OCI-LY7 (cell line): ENCODE results near the gene FBH1. TPM values are rescaled to one million over a fixed set of nuclear protein-coding genes. Genes with fewer than 3 reads are reported as not detected.

ENCODE experiments used
- BruUV-seq: library from RNA; stranded (reverse); fragments of 400-500 nt; replicated peaks from 2 replicates; lab custom pipeline; 2021; lab: Mats Ljungman, UMichigan
- CTCF ChIA-PET: fragments of 300-600 bp; sonication (Branson Sonifier 250); formaldehyde crosslinking; loops from one replicate; lab custom pipeline; 2022; ENCODE audit warnings: antibody characterized with exemption; ENCODE audit not compliant: unreplicated experiment; lab: Charles Lee
- POLR2A ChIA-PET: fragments of 300-600 bp; sonication (Branson Sonifier 250); formaldehyde crosslinking; loops from one replicate; lab custom pipeline; 2022; ENCODE audit warnings: antibody characterized with exemption; lab: Charles Lee
- DNase-seq: peaks from one replicate; pipeline ENCODE4 v3.0.0-alpha.2; 2015; ENCODE audit warnings: low spot score
- H2AFZ ChIP-seq: fragments of 200-600 bp; sonication (generic), shearing (Covaris generic); 2 replicates; pipeline ENCODE4 v1.6.1; 2014; ENCODE audit warnings: mild to moderate bottlenecking, antibody characterized with exemption, low read length, moderate library complexity
- H3K27ac ChIP-seq: fragments of 200-600 bp; sonication (generic); 2 replicates; pipeline ENCODE4 v1.5.1; 2014; ENCODE audit warnings: mixed run types, low read depth, mild to moderate bottlenecking, moderate library complexity, low read length, inconsistent platforms; ENCODE audit not compliant: poor library complexity, severe bottlenecking
- H3K36me3 ChIP-seq: fragments of 200-600 bp; sonication (generic); 2 replicates; pipeline ENCODE4 v1.6.1; 2014; ENCODE audit warnings: mild to moderate bottlenecking, antibody characterized with exemption, low read length, moderate library complexity, mixed read lengths; ENCODE audit not compliant: insufficient read depth
- H3K4me1 ChIP-seq: fragments of 200-600 bp; sonication (generic); 2 replicates; pipeline ENCODE4 v1.5.1; 2014; ENCODE audit warnings: mild to moderate bottlenecking, low read length; ENCODE audit not compliant: insufficient read depth, poor library complexity, severe bottlenecking
- H3K4me2 ChIP-seq: fragments of 200-600 bp; sonication (generic); 2 replicates; pipeline ENCODE4 v1.6.1; 2014; ENCODE audit warnings: mild to moderate bottlenecking, low read length
- H3K4me3 ChIP-seq: fragments of 200-600 bp; sonication (generic); 2 replicates; pipeline ENCODE4 v1.5.1; 2014; ENCODE audit warnings: mild to moderate bottlenecking, low read depth, low read length; ENCODE audit not compliant: poor library complexity, severe bottlenecking
- H3K79me2 ChIP-seq: fragments of 200-600 bp; sonication (generic); 2 replicates; pipeline ENCODE4 v1.6.1; 2016; ENCODE audit warnings: low read depth, mild to moderate bottlenecking, low read length, moderate library complexity, mixed read lengths; ENCODE audit not compliant: insufficient read depth
- H3K9me2 ChIP-seq: fragments of 200-600 bp; sonication (generic); 2 replicates; pipeline ENCODE4 v1.6.1; 2016; ENCODE audit warnings: mild to moderate bottlenecking, low read length, mixed read lengths; ENCODE audit not compliant: insufficient read depth
- H3K9me3 ChIP-seq: fragments of 200-600 bp; sonication (generic); 2 replicates; pipeline ENCODE4 v1.6.1; 2014; ENCODE audit warnings: mild to moderate bottlenecking, mixed run types, low read length, mixed read lengths
- H4K20me1 ChIP-seq: fragments of 200-600 bp; sonication (generic); 2 replicates; pipeline ENCODE4 v1.6.1; 2014; ENCODE audit warnings: mild to moderate bottlenecking, antibody characterized with exemption, low read length, moderate library complexity, mixed read lengths; ENCODE audit not compliant: insufficient read depth
- CTCF ChIP-seq: fragments of 200-600 bp; sonication (generic); conservative IDR thresholded peaks from 2 replicates; pipeline ENCODE4 v1.5.1; 2014; ENCODE audit warnings: mild to moderate bottlenecking, antibody characterized with exemption, low read length, moderate library complexity, mixed read lengths
- EZH2phosphoT487 ChIP-seq: fragments of 200-600 bp; sonication (generic); IDR thresholded peaks from 2 replicates; pipeline ENCODE4 v1.6.1; 2018; ENCODE audit warnings: low read depth, borderline replicate concordance, mild to moderate bottlenecking, mixed run types, antibody characterized with exemption, low read length, moderate library complexity, mixed read lengths
- intact Hi-C: fragments of 100-400 bp; cut with micrococcal nuclease; formaldehyde crosslinking; loops from one replicate; pipeline ENCODE4 v1.10.0; 2022; ENCODE audit not compliant: unreplicated experiment
- total RNA-seq, 2 experiments: library from RNA; depleted of rRNA in 1 of 2; stranded (reverse); fragments of >200 nt in 1 of 2; shearing (Covaris generic) in 1 of 2; gene quantifications; 2 replicates each; pipeline ENCODE4 v1.2.3, GENCODE V29; 2014 to 2022

The FBH1 gene
- total RNA-seq, 2 experiments from 2014 or later = 58.1 to 65.6 TPM

DNA sequence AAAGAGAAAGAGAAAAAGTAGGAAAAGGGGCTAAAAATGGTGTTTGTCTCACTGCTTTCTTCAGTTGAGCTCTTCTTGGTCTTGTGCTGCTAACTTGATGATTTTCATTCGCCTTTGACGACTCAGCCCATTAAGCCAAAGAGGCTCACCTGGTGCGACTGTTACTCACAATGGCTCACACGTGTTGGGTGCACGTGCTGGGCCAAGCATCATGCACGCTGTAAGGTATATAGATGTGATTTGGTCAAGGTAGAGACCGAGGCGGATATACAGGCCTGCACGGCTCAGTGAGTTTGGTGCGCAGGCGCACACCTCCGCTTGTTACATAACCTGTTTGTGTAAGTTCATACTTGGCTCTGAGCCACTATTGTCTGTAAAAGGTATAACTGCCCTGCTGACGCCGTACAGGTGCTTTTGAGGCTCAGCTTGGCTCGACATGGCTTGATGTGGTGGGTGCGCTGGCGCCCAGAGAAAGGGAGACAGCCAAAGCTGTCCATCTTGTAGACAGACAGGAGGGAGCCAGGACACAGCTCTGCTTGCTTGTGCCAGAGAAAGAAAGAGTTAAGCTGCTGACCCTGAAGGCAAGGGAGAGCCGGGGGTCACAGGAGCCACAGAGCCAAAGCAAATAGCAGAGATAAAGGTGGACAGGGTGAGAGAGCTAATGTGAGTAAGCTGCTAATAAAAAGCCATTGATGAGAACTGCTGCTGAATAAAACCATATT, 33.9 kb upstream of the FBH1 start:
- CTCF ChIA-PET = no interaction called here
- DNase-seq = no peak
- no peaks in the 10 kb centered on the region for H3K79me2 ChIP-seq
- no peaks in the 10 kb centered on the region for H3K9me3 ChIP-seq
- no peaks in the 10 kb centered on the region for H4K20me1 ChIP-seq
- H3K4me2 ChIP-seq = no peak overlapping the region
- no TSS peak for BruUV-seq
- peaks cover 30% of the 10 kb centered on the region for H3K4me1 ChIP-seq
- TF ChIP-seq EZH2phosphoT487 = no peak
- TF ChIP-seq CTCF = no peak
- POLR2A ChIA-PET = interaction anchor here (0.6 to 5.3 kb wide), 4 partner anchors 13 to 87 kb away, joined by 3 to 40 read pairs (median 4); no protein-coding TSS in a partner anchor
- intact Hi-C loops = no loop called here
- no peak overlapping the region for H2AFZ ChIP-seq
- H3K9me2 ChIP-seq = no peaks in the 10 kb centered on the region
- no peak overlapping the region for H3K4me3 ChIP-seq
- H3K27ac ChIP-seq = no peak overlapping the region
- no peaks in the 10 kb centered on the region for H3K36me3 ChIP-seq

DNA sequence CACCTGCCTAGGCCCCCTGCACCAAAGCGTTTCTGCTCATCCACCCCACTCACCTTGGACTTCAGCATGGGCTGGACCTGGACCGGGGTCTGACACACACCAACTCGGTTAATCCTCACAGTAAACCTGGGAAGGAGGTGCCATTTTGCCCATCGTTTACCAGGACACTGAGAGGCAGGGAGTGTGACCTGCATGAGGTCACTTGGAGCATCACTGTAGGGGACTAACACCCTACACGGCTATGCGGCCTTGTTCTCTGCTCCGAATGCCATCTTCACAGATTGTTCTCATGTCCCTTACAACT, 33.4 kb upstream of the FBH1 start:
- H3K9me3 ChIP-seq = no peaks in the 10 kb centered on the region
- no peaks in the 10 kb centered on the region for H3K79me2 ChIP-seq
- no peak overlapping the region for H3K4me2 ChIP-seq
- H2AFZ ChIP-seq = no peak overlapping the region
- no peak for DNase-seq
- H3K36me3 ChIP-seq = no peaks in the 10 kb centered on the region
- H3K9me2 ChIP-seq = no peaks in the 10 kb centered on the region
- POLR2A ChIA-PET = interaction anchor here (1.1 to 5.3 kb wide), 4 partner anchors 11 to 30 kb away, joined by 3 to 40 read pairs (median 4); no protein-coding TSS in a partner anchor
- intact Hi-C loops = no loop called here
- CTCF ChIA-PET = no interaction called here
- TF ChIP-seq EZH2phosphoT487 (no peak), CTCF (no peak)
- no peak overlapping the region for H3K27ac ChIP-seq
- H3K4me3 ChIP-seq = no peak overlapping the region
- BruUV-seq = no TSS peak
- H4K20me1 ChIP-seq = no peaks in the 10 kb centered on the region
- peaks cover 30% of the 10 kb centered on the region for H3K4me1 ChIP-seq

DNA sequence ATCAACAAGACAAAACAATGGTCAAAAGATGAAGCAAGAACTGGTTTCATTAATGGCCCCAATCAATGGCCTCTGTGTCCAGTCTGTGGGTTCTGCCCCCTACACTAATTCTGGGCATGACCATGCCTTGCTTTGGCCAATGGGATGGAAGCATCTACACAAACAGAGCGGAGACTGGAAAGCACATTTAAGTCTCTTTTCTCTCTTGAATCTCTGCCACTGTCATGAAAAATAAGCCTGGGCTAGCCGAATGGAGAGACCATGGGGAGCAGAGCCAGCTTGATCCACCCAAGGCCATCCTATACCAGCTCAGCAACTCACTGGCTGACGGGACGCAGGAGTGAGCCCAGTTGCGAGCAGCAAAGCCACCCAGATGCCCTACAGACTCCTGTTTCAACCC, 31.2 kb upstream of the FBH1 start:
- no peak for DNase-seq
- Histone ChIP-seq H3K79me2 (no peaks in the 10 kb centered on the region), H3K4me2 (no peak overlapping the region), H3K4me3 (no peak overlapping the region), H2AFZ (no peak overlapping the region), H3K9me2 (no peaks in the 10 kb centered on the region), H3K4me1 (peaks cover 13% of the 10 kb centered on the region), H4K20me1 (no peaks in the 10 kb centered on the region), H3K36me3 (no peaks in the 10 kb centered on the region), H3K9me3 (no peaks in the 10 kb centered on the region), H3K27ac (no peak overlapping the region)
- ChIA-PET POLR2A (interaction anchor here (0.6 to 5.3 kb wide), 10 partner anchors 10 to 52 kb away, joined by 3 to 40 read pairs (median 4); partner anchors contain the start of genes ANKRD16 and FBH1), CTCF (interaction anchor here (0.8 to 1.2 kb wide), 2 partner anchors 12 to 15 kb away, joined by 4 to 5 read pairs; no protein-coding TSS in a partner anchor)
- TF ChIP-seq CTCF (no peak), EZH2phosphoT487 (no peak)
- intact Hi-C loops = no loop called here
- BruUV-seq = no TSS peak
